ENCODE data around the gene EFHC1.
A peak's percentile ranks its signal among the peaks of the same experiment; 100 is the strongest.
"Not testable (repeated sequence)": the region's sequence is repeated elsewhere in the genome, so short reads cannot be mapped to it uniquely, and the experiment has no call there.

The EFHC1 gene

GRCh38 chr6:52419809-52420667 lies at the start of gene EFHC1:
TSS of gene EFHC1 (plus strand) at chr6:52420342. CDS start at chr6:52420411, 69 bp downstream.
- peak; percentile 99 for DNase-seq

- DNase-seq, result no peak
Measured at GRCh38 chr6:52371656-52372191, 48.4 kb upstream of the EFHC1 start.

GRCh38 chr6:52373151-52373690 lies 46.9 kb upstream of the EFHC1 start:
- no peak for DNase-seq

GRCh38 chr6:52374247-52374646 lies 45.9 kb upstream of the EFHC1 start:
- DNase-seq, result no peak

- DNase-seq, result no peak
Measured at GRCh38 chr6:52375780-52376556, 44.2 kb upstream of the EFHC1 start.

- DNase-seq, result no peak
Measured at GRCh38 chr6:52376763-52377162, 43.4 kb upstream of the EFHC1 start.

GRCh38 chr6:52377538-52378221 lies 42.5 kb upstream of the EFHC1 start:
- no peak for DNase-seq

- no peak for DNase-seq
Measured at GRCh38 chr6:52381249-52381648, 38.9 kb upstream of the EFHC1 start.

- no peak for DNase-seq
Measured at GRCh38 chr6:52384145-52384766, 35.9 kb upstream of the EFHC1 start.

- DNase-seq, result no peak
Measured at GRCh38 chr6:52385074-52385473, 35.1 kb upstream of the EFHC1 start.

- not testable (repeated sequence) for DNase-seq
Measured at GRCh38 chr6:52388119-52388518, 32.0 kb upstream of the EFHC1 start.

GRCh38 chr6:52388790-52389189 lies 31.4 kb upstream of the EFHC1 start:
- no peak for DNase-seq

- peak; percentile 77 for DNase-seq
Measured at GRCh38 chr6:52389264-52389625, 30.9 kb upstream of the EFHC1 start.

- no peak for DNase-seq
Measured at GRCh38 chr6:52389626-52390360, 30.3 kb upstream of the EFHC1 start.

- peak; percentile 85 for DNase-seq
Measured at GRCh38 chr6:52390361-52390727, 29.8 kb upstream of the EFHC1 start.

GRCh38 chr6:52391599-52391998 lies 28.5 kb upstream of the EFHC1 start:
- no peak for DNase-seq

GRCh38 chr6:52392944-52393343 lies 27.2 kb upstream of the EFHC1 start:
- peak; percentile 63 for DNase-seq

- DNase-seq, result no peak
Measured at GRCh38 chr6:52393780-52394179, 26.4 kb upstream of the EFHC1 start.

GRCh38 chr6:52394251-52394666 lies 25.9 kb upstream of the EFHC1 start:
- DNase-seq, result no peak

GRCh38 chr6:52395969-52396368 lies 24.2 kb upstream of the EFHC1 start:
- no peak for DNase-seq

- peak; percentile 84 for DNase-seq
Measured at GRCh38 chr6:52399511-52400312, 20.4 kb upstream of the EFHC1 start.

Measured in hematopoietic multipotent progenitor cell treated with erythropoietin and hydrocortisone succinate and interleukin-3 and kit ligand, for 6 days (in vitro differentiated cells).